HG03175 (cell line): ENCODE results near the gene CASTOR2.
"Not testable (repeated sequence)": the region's sequence is repeated elsewhere in the genome, so short reads cannot be mapped to it uniquely, and the experiment has no call there.

Experiments
- ATAC-seq: cut with Tn5 transposase; IDR thresholded peaks from one replicate; pipeline ENCODE4 v1.9.1; 2021; ENCODE audit warnings: mild to moderate bottlenecking, moderate library complexity; ENCODE audit not compliant: unreplicated experiment

The CASTOR2 gene

GRCh38 chr7:75049817-75050216 lies 85.3 kb downstream of the CASTOR2 start:
- ATAC-seq: no peak

GRCh38 chr7:75050501-75050900 lies 86.0 kb downstream of the CASTOR2 start:
- ATAC-seq: no peak

GRCh38 chr7:75054744-75055143 lies 90.2 kb downstream of the CASTOR2 start:
- ATAC-seq: no peak

- no peak for ATAC-seq
These were observed 90.7 kb downstream of the CASTOR2 start for GRCh38 chr7:75055155-75055554.

GRCh38 chr7:75055830-75056772 lies 91.6 kb downstream of the CASTOR2 start:
- ATAC-seq: no peak

DNA sequence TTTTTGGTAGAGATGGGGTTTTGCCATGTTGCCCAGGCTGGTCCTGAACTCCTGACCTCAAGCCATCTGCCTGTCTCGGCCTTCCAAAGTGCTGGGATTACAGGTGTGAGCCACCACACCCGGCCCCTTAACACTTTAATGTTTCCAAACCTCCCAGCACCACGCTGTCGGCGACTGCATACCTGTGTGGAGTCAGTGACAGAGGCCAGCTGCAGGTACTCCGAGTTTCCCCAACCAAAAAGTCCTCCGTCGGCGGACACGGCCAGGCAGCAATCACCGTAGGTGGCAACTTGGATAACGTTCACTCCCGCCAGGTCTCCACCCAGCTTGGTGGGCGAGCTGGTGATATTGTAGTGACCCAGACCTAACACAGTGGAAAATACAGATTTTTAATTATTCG lies 93.9 kb downstream of the CASTOR2 start:
- no peak for ATAC-seq

- no peak for ATAC-seq
These were observed 99.8 kb downstream of the CASTOR2 start for GRCh38 chr7:75064291-75064690.

DNA sequence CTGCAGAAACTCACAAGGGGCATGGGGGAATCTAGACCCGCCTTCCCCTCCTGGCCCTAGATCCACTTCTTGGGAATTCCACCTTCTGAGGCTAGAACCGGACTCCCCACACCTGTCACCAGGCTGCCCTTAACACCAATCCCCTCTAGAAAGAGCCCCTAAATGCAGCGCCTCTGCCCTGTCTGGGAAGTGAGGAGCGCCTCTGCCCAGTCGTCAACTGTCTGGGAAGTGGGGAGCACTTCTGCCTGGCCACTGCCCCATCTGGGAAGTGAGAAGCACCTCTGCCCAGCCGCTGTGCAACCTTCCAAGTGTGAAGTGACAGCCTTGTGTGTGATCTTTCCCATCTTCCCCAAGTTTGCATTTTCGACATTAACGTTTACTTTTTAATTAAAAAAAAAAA lies 100.3 kb downstream of the CASTOR2 start:
- ATAC-seq: no peak

- ATAC-seq: no peak
These were observed 102.0 kb downstream of the CASTOR2 start for GRCh38 chr7:75066521-75066920.

GRCh38 chr7:75072981-75073283 lies 108.4 kb downstream of the CASTOR2 start:
- no peak for ATAC-seq

- ATAC-seq: not testable (repeated sequence)
These were observed 109.7 kb downstream of the CASTOR2 start for GRCh38 chr7:75074262-75074641.
